Liver (tissue), 9 donors: ENCODE measurements around the gene RAB5B. TPM values are rescaled to one million over a fixed set of nuclear protein-coding genes. Genes with fewer than 3 reads are reported as not detected.

Source experiments
- DNase-seq: peaks from one replicate; pipeline ENCODE4 v3.0.0-alpha.2; 2017; ENCODE audit warnings: low spot score
- H3K27ac ChIP-seq, 2 donors: one replicate each; pipeline ENCODE4 v1.7.0; 2013; ENCODE audit warnings: inconsistent platforms in 2 of 2, low read length in 2 of 2, control low read depth in 1 of 2, low read depth in 1 of 2, mild to moderate bottlenecking in 1 of 2
- H3K27me3 ChIP-seq, 4 donors: one replicate each; pipeline versions ENCODE4 v1.6.1 to v1.7.0; 2013; ENCODE audit warnings: low read length in 3 of 4, inconsistent platforms in 1 of 4, mild to moderate bottlenecking in 1 of 4, moderate library complexity in 1 of 4; ENCODE audit not compliant: control insufficient read depth in 4 of 4, insufficient read depth in 4 of 4
- H3K36me3 ChIP-seq, 4 donors: one replicate each; pipeline versions ENCODE4 v1.6.1 to v1.7.0; 2013; ENCODE audit warnings: low read length in 3 of 4, mild to moderate bottlenecking in 3 of 4, low read depth in 1 of 4, moderate library complexity in 1 of 4; ENCODE audit not compliant: control insufficient read depth in 4 of 4, insufficient read depth in 3 of 4
- H3K4me1 ChIP-seq, 4 donors: one replicate each; pipeline versions ENCODE4 v1.6.1 to v1.7.0; 2013; ENCODE audit warnings: low read length in 3 of 4, mild to moderate bottlenecking in 3 of 4, moderate library complexity in 1 of 4; ENCODE audit not compliant: control insufficient read depth in 4 of 4, insufficient read depth in 4 of 4
- H3K4me3 ChIP-seq, 3 donors: one replicate each; pipeline versions ENCODE4 v1.6.1 to v1.7.0; 2013; ENCODE audit warnings: low read length in 3 of 3, control low read depth in 1 of 3, low read depth in 1 of 3, mild to moderate bottlenecking in 1 of 3
- H3K9ac ChIP-seq, 2 donors: one replicate each; pipeline ENCODE4 v1.7.0; 2013; ENCODE audit warnings: low read length in 2 of 2, mild to moderate bottlenecking in 2 of 2, moderate library complexity in 2 of 2, control low read depth in 1 of 2, low read depth in 1 of 2
- H3K9me3 ChIP-seq, 4 donors: one replicate each; pipeline versions ENCODE4 v1.6.1 to v1.7.0; 2013; ENCODE audit warnings: low read length in 3 of 4; ENCODE audit not compliant: control insufficient read depth in 4 of 4
- EGR1 ChIP-seq, 2 donors: IDR thresholded peaks; 2 replicates each; pipeline ENCODE4 v1.6.1; 2016 to 2018; ENCODE audit warnings: antibody characterized with exemption in 2 of 2, low read depth in 2 of 2
- FOXA1 ChIP-seq: IDR thresholded peaks from 2 replicates; pipeline ENCODE4 v1.6.1; 2016; ENCODE audit warnings: antibody characterized with exemption
- FOXA2 ChIP-seq: IDR thresholded peaks from 2 replicates; pipeline ENCODE4 v1.6.1; 2016; ENCODE audit warnings: antibody characterized with exemption
- HNF4A ChIP-seq, 2 donors: conservative IDR thresholded peaks; 2 replicates each; pipeline ENCODE4 v1.6.1; 2016; ENCODE audit warnings: antibody characterized with exemption in 2 of 2, mild to moderate bottlenecking in 2 of 2
- HNF4G ChIP-seq: IDR thresholded peaks from 2 replicates; pipeline ENCODE4 v1.6.1; 2016; ENCODE audit warnings: antibody characterized with exemption
- JUND ChIP-seq, 2 donors: IDR thresholded peaks; 2 replicates each; pipeline ENCODE4 v1.6.1; 2016; ENCODE audit warnings: antibody characterized with exemption in 2 of 2
- NR2F2 ChIP-seq: IDR thresholded peaks from 2 replicates; pipeline ENCODE4 v1.6.1; 2016; ENCODE audit warnings: antibody characterized with exemption
- RAD21 ChIP-seq, 2 donors: IDR thresholded peaks; 2 replicates each; pipeline ENCODE4 v1.6.1; 2016; ENCODE audit warnings: antibody characterized with exemption in 2 of 2, mild to moderate bottlenecking in 2 of 2
- SP1 ChIP-seq: IDR thresholded peaks from 2 replicates; pipeline ENCODE4 v1.6.1; 2018; ENCODE audit warnings: antibody characterized with exemption, mild to moderate bottlenecking
- YY1 ChIP-seq: IDR thresholded peaks from 2 replicates; pipeline ENCODE4 v1.6.1; 2016; ENCODE audit warnings: antibody characterized with exemption, mild to moderate bottlenecking
- WGBS: extraction: QIAGEN DNeasy Blood & Tissue Kit; methylation state at CpG from one replicate; pipeline ENCODE4 v1.1.7; 2013; 5-methylcytosine and 5-hydroxymethylcytosine counted together
- polyA plus RNA-seq, 2 donors: library from polyadenylated mRNA; stranded (reverse) in 1 of 2; unstranded in 1 of 2; fragments of 200-250 nt in 1 of 2; fragments of >200 nt in 1 of 2; fragmentation: Nextera tagmentation in 1 of 2; extraction: Ambion mirVana in 1 of 2; gene quantifications; one replicate each; pipeline versions ENCODE4 v1.2.1 to v1.2.3, GENCODE V29; 2013 to 2015
- total RNA-seq, 2 donors: library from RNA; depleted of rRNA; stranded (reverse); fragments of >200 nt; gene quantifications; one replicate each; pipeline ENCODE4 v1.2.3, GENCODE V29; 2014
- TF ChIP-seq, protein P1 (sequence below): IDR thresholded peaks from 2 replicates; pipeline ENCODE4 v1.6.1; 2016; ENCODE audit warnings: antibody characterized with exemption, mild to moderate bottlenecking
- TF ChIP-seq, protein P2 (sequence below): IDR thresholded peaks from 2 replicates; pipeline ENCODE4 v1.6.1; 2016; ENCODE audit warnings: antibody characterized with exemption
- TF ChIP-seq, protein P3 (sequence below): IDR thresholded peaks from 2 replicates; pipeline ENCODE4 v1.6.1; 2016; ENCODE audit warnings: antibody characterized with exemption
- TF ChIP-seq, protein P4 (sequence below): fragments of 150-350 bp; IDR thresholded peaks from 2 replicates; pipeline ENCODE4 v1.5.1; 2017; ENCODE audit warnings: improper control_type of control experiment, low read depth, low read length; ENCODE audit not compliant: missing input control
- TF ChIP-seq, protein P5 (sequence below): IDR thresholded peaks from 2 replicates; pipeline ENCODE4 v1.6.1; 2016; ENCODE audit warnings: antibody characterized with exemption
- donor health status: healthy.
- donor health status: healthy.
- donor health status: healthy.
- donor health status: healthy.
- donor health status: healthy.

RAB5B gene
- total and polyA plus RNA-seq, 4 donors: 20.7 to 44.0 (median 38.4) TPM

DNA sequence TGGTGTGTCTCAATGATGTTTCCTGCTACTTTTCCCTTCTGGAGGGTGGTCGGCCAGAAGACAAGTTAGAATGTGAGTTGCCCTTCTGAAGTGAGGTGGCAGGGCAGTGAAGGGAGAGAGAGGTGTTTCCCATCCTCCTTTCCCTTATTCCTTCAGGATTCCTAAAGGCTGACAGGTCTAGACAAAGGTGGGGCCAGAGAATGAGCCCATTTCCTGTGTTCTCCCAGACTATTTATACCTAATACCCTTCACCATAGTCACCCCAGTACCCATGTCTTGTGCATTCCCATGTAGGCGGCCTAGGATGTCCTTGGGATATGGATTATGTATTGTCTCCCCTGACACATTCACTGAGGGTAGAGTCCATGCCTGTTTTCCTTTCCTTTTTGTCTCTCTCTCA, 35.9 kb upstream of the RAB5B start (continued):
- TF ChIP-seq, protein P1, sequence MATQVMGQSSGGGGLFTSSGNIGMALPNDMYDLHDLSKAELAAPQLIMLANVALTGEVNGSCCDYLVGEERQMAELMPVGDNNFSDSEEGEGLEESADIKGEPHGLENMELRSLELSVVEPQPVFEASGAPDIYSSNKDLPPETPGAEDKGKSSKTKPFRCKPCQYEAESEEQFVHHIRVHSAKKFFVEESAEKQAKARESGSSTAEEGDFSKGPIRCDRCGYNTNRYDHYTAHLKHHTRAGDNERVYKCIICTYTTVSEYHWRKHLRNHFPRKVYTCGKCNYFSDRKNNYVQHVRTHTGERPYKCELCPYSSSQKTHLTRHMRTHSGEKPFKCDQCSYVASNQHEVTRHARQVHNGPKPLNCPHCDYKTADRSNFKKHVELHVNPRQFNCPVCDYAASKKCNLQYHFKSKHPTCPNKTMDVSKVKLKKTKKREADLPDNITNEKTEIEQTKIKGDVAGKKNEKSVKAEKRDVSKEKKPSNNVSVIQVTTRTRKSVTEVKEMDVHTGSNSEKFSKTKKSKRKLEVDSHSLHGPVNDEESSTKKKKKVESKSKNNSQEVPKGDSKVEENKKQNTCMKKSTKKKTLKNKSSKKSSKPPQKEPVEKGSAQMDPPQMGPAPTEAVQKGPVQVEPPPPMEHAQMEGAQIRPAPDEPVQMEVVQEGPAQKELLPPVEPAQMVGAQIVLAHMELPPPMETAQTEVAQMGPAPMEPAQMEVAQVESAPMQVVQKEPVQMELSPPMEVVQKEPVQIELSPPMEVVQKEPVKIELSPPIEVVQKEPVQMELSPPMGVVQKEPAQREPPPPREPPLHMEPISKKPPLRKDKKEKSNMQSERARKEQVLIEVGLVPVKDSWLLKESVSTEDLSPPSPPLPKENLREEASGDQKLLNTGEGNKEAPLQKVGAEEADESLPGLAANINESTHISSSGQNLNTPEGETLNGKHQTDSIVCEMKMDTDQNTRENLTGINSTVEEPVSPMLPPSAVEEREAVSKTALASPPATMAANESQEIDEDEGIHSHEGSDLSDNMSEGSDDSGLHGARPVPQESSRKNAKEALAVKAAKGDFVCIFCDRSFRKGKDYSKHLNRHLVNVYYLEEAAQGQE: no peak
- TF ChIP-seq, protein P2, sequence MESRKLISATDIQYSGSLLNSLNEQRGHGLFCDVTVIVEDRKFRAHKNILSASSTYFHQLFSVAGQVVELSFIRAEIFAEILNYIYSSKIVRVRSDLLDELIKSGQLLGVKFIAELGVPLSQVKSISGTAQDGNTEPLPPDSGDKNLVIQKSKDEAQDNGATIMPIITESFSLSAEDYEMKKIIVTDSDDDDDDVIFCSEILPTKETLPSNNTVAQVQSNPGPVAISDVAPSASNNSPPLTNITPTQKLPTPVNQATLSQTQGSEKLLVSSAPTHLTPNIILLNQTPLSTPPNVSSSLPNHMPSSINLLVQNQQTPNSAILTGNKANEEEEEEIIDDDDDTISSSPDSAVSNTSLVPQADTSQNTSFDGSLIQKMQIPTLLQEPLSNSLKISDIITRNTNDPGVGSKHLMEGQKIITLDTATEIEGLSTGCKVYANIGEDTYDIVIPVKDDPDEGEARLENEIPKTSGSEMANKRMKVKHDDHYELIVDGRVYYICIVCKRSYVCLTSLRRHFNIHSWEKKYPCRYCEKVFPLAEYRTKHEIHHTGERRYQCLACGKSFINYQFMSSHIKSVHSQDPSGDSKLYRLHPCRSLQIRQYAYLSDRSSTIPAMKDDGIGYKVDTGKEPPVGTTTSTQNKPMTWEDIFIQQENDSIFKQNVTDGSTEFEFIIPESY: no peak
- no peak for TF ChIP-seq EGR1 (IDR thresholded peaks at IDR 0.05; ENCODE audit: low read depth in 2 of 2)

DNA sequence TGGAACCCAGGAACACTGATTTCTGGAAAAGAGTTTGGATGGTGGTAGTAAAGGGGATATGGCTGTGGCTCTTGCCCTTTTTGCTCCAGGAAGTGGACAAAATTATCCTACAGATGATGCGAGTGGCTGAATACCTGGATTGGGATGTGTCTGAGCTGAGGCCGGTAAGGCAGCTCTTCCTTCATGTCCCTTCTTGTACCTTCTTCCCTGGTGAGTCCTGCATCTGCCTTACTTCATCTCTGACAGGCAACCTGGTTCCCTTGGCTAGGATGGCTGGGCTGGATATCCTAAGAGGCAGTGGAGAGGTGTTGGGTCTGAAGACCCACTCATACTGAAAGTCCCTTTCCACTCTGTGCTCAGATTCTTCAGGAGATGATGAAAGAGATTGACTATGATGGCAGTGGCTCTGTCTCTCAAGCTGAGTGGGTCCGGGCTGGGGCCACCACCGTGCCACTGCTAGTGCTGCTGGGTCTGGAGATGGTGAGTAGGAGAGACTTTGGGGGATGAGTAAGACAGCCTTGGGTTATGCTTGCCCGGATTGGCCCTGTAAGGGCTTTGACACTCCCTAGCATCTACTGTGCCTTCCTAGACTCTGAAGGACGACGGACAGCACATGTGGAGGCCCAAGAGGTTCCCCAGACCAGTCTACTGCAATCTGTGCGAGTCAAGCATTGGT, 34.9 kb upstream of the RAB5B start:
- TF ChIP-seq, protein P3, sequence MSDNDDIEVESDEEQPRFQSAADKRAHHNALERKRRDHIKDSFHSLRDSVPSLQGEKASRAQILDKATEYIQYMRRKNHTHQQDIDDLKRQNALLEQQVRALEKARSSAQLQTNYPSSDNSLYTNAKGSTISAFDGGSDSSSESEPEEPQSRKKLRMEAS: no peak
- TF ChIP-seq EGR1 (IDR thresholded peaks at IDR 0.05; ENCODE audit: low read depth in 2 of 2) (no peak), HNF4A (conservative IDR thresholded peaks at IDR 0.05) (no peak), RAD21 (IDR thresholded peaks at IDR 0.05) (no peak), YY1 (no peak), FOXA1 (no peak), HNF4G (no peak), NR2F2 (no peak), FOXA2 (no peak), SP1 (no peak), JUND (IDR thresholded peaks at IDR 0.05) (no peak)
- TF ChIP-seq, protein P1: no peak
- TF ChIP-seq, protein P4, sequence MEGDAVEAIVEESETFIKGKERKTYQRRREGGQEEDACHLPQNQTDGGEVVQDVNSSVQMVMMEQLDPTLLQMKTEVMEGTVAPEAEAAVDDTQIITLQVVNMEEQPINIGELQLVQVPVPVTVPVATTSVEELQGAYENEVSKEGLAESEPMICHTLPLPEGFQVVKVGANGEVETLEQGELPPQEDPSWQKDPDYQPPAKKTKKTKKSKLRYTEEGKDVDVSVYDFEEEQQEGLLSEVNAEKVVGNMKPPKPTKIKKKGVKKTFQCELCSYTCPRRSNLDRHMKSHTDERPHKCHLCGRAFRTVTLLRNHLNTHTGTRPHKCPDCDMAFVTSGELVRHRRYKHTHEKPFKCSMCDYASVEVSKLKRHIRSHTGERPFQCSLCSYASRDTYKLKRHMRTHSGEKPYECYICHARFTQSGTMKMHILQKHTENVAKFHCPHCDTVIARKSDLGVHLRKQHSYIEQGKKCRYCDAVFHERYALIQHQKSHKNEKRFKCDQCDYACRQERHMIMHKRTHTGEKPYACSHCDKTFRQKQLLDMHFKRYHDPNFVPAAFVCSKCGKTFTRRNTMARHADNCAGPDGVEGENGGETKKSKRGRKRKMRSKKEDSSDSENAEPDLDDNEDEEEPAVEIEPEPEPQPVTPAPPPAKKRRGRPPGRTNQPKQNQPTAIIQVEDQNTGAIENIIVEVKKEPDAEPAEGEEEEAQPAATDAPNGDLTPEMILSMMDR: no peak
- TF ChIP-seq, protein P5, sequence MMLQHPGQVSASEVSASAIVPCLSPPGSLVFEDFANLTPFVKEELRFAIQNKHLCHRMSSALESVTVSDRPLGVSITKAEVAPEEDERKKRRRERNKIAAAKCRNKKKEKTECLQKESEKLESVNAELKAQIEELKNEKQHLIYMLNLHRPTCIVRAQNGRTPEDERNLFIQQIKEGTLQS: no peak
- TF ChIP-seq, protein P2: no peak
- no peak for DNase-seq
- no peak overlapping the region for H3K4me3 ChIP-seq
- no peak overlapping the region for H3K9ac ChIP-seq
- WGBS: 94% methylated on average over 8 of the region's 8 CpGs
- no peaks in the 10 kb centered on the region for H3K36me3 ChIP-seq
- H3K4me1 ChIP-seq: peaks cover 0 to 7% (median 5%) of the 10 kb centered on the region in 4 donors
- no peak overlapping the region for H3K27ac ChIP-seq
- H3K27me3 ChIP-seq: no peaks in the 10 kb centered on the region
- H3K9me3 ChIP-seq: no peaks in the 10 kb centered on the region
